ENCODE measurements around the gene VARS2.

The VARS2 gene

GRCh38 chr6:30884521-30885480 lies 29.2 kb upstream of the VARS2 start:
- DNase-seq (ENCODE audit: low spot score) = no peak

DNA sequence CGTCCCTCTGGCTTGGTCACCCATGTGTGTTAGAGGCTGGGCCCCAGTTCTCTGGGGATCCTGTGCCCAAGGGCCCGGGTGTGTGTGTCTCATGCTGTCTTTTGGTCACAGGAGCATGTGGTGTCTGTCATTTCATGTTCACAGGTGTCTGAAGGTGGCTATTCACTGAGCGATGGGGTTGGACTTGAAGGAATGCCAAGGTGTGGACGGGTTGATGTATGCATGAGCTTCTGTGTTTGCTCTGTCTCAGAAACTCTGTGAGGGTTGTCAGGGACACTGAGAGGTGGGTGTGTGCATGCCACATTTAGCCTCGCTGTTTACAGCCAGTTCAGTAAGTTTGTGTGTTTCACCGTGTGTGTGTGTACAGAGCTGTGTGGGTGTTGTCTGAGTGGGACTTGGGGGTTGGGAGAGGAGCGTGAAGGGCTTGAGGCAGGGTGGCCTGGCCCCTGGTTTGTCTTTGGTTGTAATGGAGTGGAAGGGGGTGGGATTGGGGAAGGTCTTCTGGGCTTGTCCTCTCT lies 28.5 kb upstream of the VARS2 start:
- DNase-seq (ENCODE audit: low spot score) = no peak

GRCh38 chr6:30885999-30886896 lies 27.8 kb upstream of the VARS2 start:
- DNase-seq (ENCODE audit: low spot score) = no peak

DNA sequence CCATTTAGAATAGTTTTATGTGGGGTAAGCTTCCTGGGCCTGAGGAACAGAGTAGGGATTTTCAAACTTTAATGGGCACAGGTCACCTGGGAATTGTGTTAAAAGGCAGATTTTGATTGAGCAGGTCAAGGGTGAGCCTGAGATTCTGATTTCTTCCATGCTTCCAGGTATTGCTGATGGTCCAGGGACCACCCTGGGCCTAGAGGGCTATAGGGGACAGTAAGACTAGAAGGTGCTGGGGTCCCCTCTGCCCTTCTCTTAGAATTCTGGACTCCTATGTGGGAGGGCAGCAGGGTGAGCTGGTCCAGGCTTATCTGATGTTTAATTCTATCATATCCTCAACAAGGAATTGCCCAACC lies 27.2 kb upstream of the VARS2 start:
- DNase-seq (ENCODE audit: low spot score) = no peak

- DNase-seq (ENCODE audit: low spot score) = no peak
These were observed 25.9 kb upstream of the VARS2 start for GRCh38 chr6:30887901-30888815.

DNA sequence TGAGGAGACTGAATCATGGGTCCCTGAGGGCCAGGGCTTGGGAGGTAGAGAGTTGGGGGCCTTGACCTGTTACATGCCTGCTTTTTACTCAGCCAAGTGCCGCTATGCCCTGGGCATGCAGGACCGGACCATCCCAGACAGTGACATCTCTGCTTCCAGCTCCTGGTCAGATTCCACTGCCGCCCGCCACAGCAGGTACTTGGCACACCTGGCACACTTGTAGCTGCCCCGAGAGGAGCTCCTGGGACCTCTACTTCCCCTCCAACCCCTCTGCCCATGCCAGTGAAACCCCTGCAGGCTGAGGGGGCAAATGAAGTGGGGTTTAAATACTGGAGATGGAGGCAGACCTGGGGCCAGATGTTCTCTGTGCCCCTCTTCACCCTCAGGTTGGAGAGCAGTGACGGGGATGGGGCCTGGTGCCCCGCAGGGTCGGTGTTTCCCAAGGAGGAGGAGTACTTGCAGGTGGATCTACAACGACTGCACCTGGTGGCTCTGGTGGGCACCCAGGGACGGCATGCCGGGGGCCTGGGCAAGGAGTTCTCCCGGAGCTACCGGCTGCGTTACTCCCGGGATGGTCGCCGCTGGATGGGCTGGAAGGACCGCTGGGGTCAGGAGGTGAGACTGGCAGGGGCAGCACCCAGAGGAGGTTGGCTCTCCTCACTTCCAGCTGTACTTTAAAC lies 25.1 kb upstream of the VARS2 start:
- no peak for DNase-seq (ENCODE audit: low spot score)

- no peak for DNase-seq (ENCODE audit: low spot score)
These were observed 24.5 kb upstream of the VARS2 start for GRCh38 chr6:30889496-30889885.

DNA sequence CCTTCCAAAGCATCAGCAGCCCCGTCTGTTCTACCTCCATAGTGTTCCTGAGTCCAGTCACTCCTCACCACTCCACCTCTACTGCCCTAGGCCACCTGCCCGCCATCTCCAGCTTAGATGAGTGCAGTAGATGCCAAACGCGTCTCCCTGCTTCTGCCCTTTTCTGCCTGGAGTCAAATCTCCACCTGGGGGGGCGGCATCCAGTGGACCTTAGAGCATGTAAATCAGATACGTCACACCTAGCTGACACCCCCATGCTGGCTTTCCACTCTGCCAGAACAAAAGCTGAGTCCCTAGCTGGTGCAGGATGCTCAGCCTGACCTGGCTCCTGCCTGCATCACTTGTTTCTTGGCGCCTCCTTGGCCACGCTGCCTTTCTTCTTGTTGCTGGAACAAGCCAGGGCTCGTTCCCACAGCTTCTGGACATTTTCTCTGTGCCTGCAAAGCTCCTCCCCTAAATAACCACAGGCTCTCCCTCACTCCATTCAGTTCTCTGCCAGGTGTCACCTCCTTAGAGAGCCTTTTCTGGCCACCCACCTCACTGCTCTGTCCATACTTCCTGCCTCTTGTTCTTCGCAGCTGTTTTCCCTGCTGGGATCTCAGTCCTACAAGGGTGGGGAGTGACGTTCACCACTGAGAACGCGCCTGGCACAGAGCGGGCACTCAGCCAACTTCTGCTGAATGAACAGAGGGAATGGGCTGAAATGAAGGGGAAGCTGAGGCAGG lies 24.0 kb upstream of the VARS2 start:
- DNase-seq (ENCODE audit: low spot score) = no peak

GRCh38 chr6:30890646-30891449 lies 23.2 kb upstream of the VARS2 start:
- no peak for DNase-seq (ENCODE audit: low spot score)

DNA sequence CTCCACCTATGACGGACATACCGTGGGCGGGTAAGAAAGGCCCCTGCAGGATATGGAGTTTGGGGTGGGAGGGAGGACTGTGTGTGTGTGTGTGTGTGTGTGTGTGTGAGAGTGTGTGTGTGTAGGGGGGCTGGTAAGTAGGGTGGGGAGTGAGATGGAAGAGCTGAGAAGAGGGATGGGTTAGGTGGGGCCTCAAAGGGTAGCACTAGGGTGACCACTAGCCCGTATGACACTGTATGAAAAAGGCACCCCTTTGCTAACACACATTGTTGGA lies 22.7 kb upstream of the VARS2 start:
- DNase-seq (ENCODE audit: low spot score) = no peak

- DNase-seq (ENCODE audit: low spot score) = no peak
These were observed 22.1 kb upstream of the VARS2 start for GRCh38 chr6:30891816-30892538.

GRCh38 chr6:30893001-30893591 lies 20.9 kb upstream of the VARS2 start:
- DNase-seq (ENCODE audit: low spot score) = no peak

DNA sequence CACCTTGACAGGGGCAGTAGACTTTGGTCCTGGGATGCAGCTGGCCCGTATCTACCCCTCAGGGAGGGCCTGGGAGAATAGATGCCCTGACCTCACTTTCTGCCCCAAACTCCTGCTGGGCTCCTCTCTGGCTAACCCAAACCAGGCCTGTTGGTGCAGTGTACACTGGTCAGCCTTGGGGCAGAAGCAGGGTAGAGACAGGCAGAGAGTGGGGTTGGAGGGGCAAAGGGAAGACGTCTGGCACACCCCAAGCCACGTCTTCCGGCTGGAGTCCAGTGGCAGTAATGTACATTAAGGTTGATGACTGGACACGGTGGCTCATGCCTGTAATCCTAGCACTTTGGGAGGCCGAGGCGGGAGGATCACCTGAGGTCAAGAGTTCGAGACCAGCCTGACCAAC lies 20.4 kb upstream of the VARS2 start:
- no peak for DNase-seq (ENCODE audit: low spot score)

- DNase-seq (ENCODE audit: low spot score) = no peak
These were observed 19.7 kb upstream of the VARS2 start for GRCh38 chr6:30894381-30894780.

DNA sequence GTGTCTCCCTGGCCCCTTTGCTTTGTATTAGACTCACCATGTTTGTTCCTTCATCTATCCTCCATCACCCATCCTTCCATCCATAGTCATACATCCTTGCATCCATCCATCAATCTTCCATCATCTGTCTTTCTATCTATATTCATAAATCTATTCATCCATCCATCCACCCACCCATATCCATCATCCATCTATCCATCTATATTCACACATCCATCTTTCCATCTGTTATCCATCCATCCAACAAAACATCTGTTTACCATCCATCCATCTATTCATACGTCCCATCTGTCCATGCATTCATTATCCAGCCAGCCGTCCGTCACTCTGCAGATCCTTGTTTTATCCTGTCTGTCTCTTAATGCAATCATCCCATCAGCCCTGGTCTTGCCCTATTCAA lies 19.1 kb upstream of the VARS2 start:
- no peak for DNase-seq (ENCODE audit: low spot score)

- no peak for DNase-seq (ENCODE audit: low spot score)
These were observed 18.7 kb upstream of the VARS2 start for GRCh38 chr6:30895343-30895742.

GRCh38 chr6:30896541-30896940 lies 17.5 kb upstream of the VARS2 start:
- DNase-seq (ENCODE audit: low spot score) = no peak

GRCh38 chr6:30897882-30898281 lies 16.2 kb upstream of the VARS2 start:
- DNase-seq (ENCODE audit: low spot score) = no peak
